ENCODE data around the gene YY2. TPM values are rescaled to one million over a fixed set of nuclear protein-coding genes. Genes with fewer than 3 reads are reported as not detected.

YY2 gene
- total and polyA plus RNA-seq, 9 of the 15 experiments (the other 6 are each of a cell fraction or from before 2014, with no cell fraction given): 0.77 to 2.2 (median 1.1) TPM

- no peaks in the 10 kb centered on the region for H3K27me3 ChIP-seq (ENCODE audit: control insufficient read depth in 2 of 2, insufficient read depth in 2 of 2, low read length in 2 of 2)
- in situ Hi-C loops (cut with MboI): no loop called here
- ATAC-seq (no peak), DNase-seq (ENCODE audit: extremely low read depth in 1 of 4, low spot score in 3 of 4) (no peak), FAIRE-seq (no peak)
- no peak overlapping the region for H3K27ac ChIP-seq (ENCODE audit: extremely low read depth, low read depth, low read length)
- no peaks in the 10 kb centered on the region for H3K36me3 ChIP-seq (ENCODE audit: control insufficient read depth, insufficient read depth, low read length)
- H2AFZ ChIP-seq (ENCODE audit: low read depth, low read length): no peak overlapping the region
- ChIA-PET POLR2A (no interaction called here), CTCF (ENCODE audit: low intra/inter-chr PET ratio) (no interaction called here)
- no peak overlapping the region for H3K9ac ChIP-seq (ENCODE audit: insufficient read depth in 1 of 2, low read depth in 2 of 2, low read length in 2 of 2)
- H3K79me2 ChIP-seq (ENCODE audit: control insufficient read depth, insufficient read depth, low read length): no peaks in the 10 kb centered on the region
- H3K4me1 ChIP-seq (replicated peaks in 1 of 2; ENCODE audit: control insufficient read depth in 2 of 2, insufficient read depth in 2 of 2, low read length in 2 of 2): no peaks in the 10 kb centered on the region
- BruUV-seq (replicated peaks): no TSS peak
- no peaks in the 10 kb centered on the region for H3K9me1 ChIP-seq (ENCODE audit: control insufficient read depth, insufficient read depth, low read length)
- H3K9me3 ChIP-seq (replicated peaks; ENCODE audit: control insufficient read depth, insufficient read depth, low read depth, low read length): no peaks in the 10 kb centered on the region
- 10% methylated on average over 2 of the region's 2 CpGs for WGBS (ENCODE audit: insufficient coverage, low coverage, missing lambda C conversion rate)
- intact Hi-C loops (cut with micrococcal nuclease): no loop called here
- no peak for TF ChIP-seq MCM2 (IDR thresholded peaks at IDR 0.05; ENCODE audit: low read depth)
- no peak for TF ChIP-seq GABPA (tag; conservative IDR thresholded peaks at IDR 0.05; ENCODE audit: low read depth)
- no peak for TF ChIP-seq BRD9 (IDR thresholded peaks at IDR 0.05; ENCODE audit: low read depth, partially characterized antibody)
- TF ChIP-seq ARNT (IDR thresholded peaks at IDR 0.05): no peak
- no peak for TF ChIP-seq TAF15 (IDR thresholded peaks at IDR 0.05; ENCODE audit: low read depth, low read length)
- no peak for TF ChIP-seq USF1 (CRISPR knock-in tag; IDR thresholded peaks at IDR 0.05)
- no peak for TF ChIP-seq ZNF57 (CRISPR knock-in tag; IDR thresholded peaks at IDR 0.05)
- no peak overlapping the region for H3K4me3 ChIP-seq
- H4K20me1 ChIP-seq (replicated peaks; ENCODE audit: control insufficient read depth, insufficient read depth, low read length): no peaks in the 10 kb centered on the region
- H3K4me2 ChIP-seq (ENCODE audit: insufficient read depth, low read length): no peak overlapping the region
Measured at GRCh38 chrX:21905313-21905712, 49.5 kb downstream of the YY2 start.

- Histone ChIP-seq H3K79me2 (ENCODE audit: control insufficient read depth, insufficient read depth, low read length) (no peaks in the 10 kb centered on the region), H2AFZ (ENCODE audit: low read depth, low read length) (no peak overlapping the region), H3K4me2 (ENCODE audit: insufficient read depth, low read length) (no peak overlapping the region), H3K36me3 (ENCODE audit: control insufficient read depth, insufficient read depth, low read length) (no peaks in the 10 kb centered on the region), H3K27me3 (ENCODE audit: control insufficient read depth in 2 of 2, insufficient read depth in 2 of 2, low read length in 2 of 2) (no peaks in the 10 kb centered on the region), H3K9ac (ENCODE audit: insufficient read depth in 1 of 2, low read depth in 2 of 2, low read length in 2 of 2) (no peak overlapping the region), H3K4me3 (no peak overlapping the region), H4K20me1 (replicated peaks; ENCODE audit: control insufficient read depth, insufficient read depth, low read length) (no peaks in the 10 kb centered on the region), H3K9me3 (replicated peaks; ENCODE audit: control insufficient read depth, insufficient read depth, low read depth, low read length) (no peaks in the 10 kb centered on the region), H3K4me1 (replicated peaks in 1 of 2; ENCODE audit: control insufficient read depth in 2 of 2, insufficient read depth in 2 of 2, low read length in 2 of 2) (no peaks in the 10 kb centered on the region), H3K27ac (ENCODE audit: extremely low read depth, low read depth, low read length) (no peak overlapping the region), H3K9me1 (ENCODE audit: control insufficient read depth, insufficient read depth, low read length) (no peaks in the 10 kb centered on the region)
- intact Hi-C loops (cut with micrococcal nuclease): no loop called here
- 0% methylated on average over 3 of the region's 3 CpGs for WGBS (ENCODE audit: insufficient coverage, low coverage, missing lambda C conversion rate)
- ChIA-PET POLR2A (no interaction called here), CTCF (ENCODE audit: low intra/inter-chr PET ratio) (no interaction called here)
- ATAC-seq (no peak), FAIRE-seq (no peak), DNase-seq (ENCODE audit: extremely low read depth in 1 of 4, low spot score in 3 of 4) (no peak)
- in situ Hi-C loops (cut with MboI): no loop called here
- BruUV-seq (replicated peaks): no TSS peak
- TF ChIP-seq ZNF12 (CRISPR knock-in tag; IDR thresholded peaks at IDR 0.05): no peak
- TF ChIP-seq POLR2A (conservative IDR thresholded peaks at IDR 0.05): no peak
- no peak for TF ChIP-seq VEZF1 (CRISPR knock-in tag; IDR thresholded peaks at IDR 0.05)
- no peak for TF ChIP-seq TCF3 (CRISPR knock-in tag; IDR thresholded peaks at IDR 0.05)
- no peak for TF ChIP-seq PRPF4 (IDR thresholded peaks at IDR 0.05; ENCODE audit: insufficient read depth, low read depth, low read length, poor library complexity, severe bottlenecking)
- no peak for TF ChIP-seq ARID3A (IDR thresholded peaks at IDR 0.05; ENCODE audit: borderline replicate concordance, low read depth, low read length)
- TF ChIP-seq KLF10 (CRISPR knock-in tag; IDR thresholded peaks at IDR 0.05): no peak
- TF ChIP-seq SMARCA4 (IDR thresholded peaks at IDR 0.05): no peak
- no peak for TF ChIP-seq ZNF507 (tag; conservative IDR thresholded peaks at IDR 0.05)
Measured at GRCh38 chrX:21905953-21906352, 50.2 kb downstream of the YY2 start.

All from K562 (cell line).